ENCODE results near the gene FABP7. TPM values are rescaled to one million over a fixed set of nuclear protein-coding genes. Genes with fewer than 3 reads are reported as not detected.

Gene FABP7
- total and polyA plus RNA-seq, 2 donors (not counting 1 experiment from before 2014, with no cell fraction given): not detected

DNA sequence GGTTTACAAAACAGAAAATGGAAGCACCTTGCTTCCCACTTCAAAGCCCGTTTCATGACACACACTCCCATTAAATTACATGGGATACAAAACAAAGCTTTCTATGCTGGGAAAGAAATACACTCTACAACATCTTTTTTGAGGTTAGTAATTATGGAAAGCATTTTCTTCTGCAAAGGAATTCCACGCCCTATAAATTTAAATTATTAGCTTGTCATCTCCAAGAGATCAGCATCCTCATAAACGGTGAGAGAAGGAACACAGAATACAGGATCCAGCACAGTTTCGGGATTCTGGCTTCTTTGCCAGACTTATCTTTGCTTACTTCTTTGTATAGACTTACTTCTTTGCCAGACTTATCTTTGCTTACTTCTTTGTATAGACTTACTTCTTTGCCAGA is 8.2 kb downstream of the FABP7 start:
- H3K27me3 ChIP-seq (ENCODE audit: control insufficient read depth, insufficient read depth, low read length): no peaks in the 10 kb centered on the region
- TF ChIP-seq EZH2 (IDR thresholded peaks at IDR 0.05; ENCODE audit: low read length, missing control alignments): no peak
- TF ChIP-seq, protein P1, sequence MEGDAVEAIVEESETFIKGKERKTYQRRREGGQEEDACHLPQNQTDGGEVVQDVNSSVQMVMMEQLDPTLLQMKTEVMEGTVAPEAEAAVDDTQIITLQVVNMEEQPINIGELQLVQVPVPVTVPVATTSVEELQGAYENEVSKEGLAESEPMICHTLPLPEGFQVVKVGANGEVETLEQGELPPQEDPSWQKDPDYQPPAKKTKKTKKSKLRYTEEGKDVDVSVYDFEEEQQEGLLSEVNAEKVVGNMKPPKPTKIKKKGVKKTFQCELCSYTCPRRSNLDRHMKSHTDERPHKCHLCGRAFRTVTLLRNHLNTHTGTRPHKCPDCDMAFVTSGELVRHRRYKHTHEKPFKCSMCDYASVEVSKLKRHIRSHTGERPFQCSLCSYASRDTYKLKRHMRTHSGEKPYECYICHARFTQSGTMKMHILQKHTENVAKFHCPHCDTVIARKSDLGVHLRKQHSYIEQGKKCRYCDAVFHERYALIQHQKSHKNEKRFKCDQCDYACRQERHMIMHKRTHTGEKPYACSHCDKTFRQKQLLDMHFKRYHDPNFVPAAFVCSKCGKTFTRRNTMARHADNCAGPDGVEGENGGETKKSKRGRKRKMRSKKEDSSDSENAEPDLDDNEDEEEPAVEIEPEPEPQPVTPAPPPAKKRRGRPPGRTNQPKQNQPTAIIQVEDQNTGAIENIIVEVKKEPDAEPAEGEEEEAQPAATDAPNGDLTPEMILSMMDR (conservative IDR thresholded peaks at IDR 0.05 in 1 of 2, IDR thresholded peaks at IDR 0.05 in 1 of 2; ENCODE audit: low read depth in 1 of 2, low read length in 2 of 2): no peak
- peaks cover 6% of the 10 kb centered on the region for H3K4me1 ChIP-seq (ENCODE audit: control insufficient read depth, extremely low read depth, insufficient read depth, low read length)
- no peaks in the 10 kb centered on the region for H3K9me3 ChIP-seq (ENCODE audit: control insufficient read depth, insufficient read depth, low read depth, low read length)
- no peak overlapping the region for H3K27ac ChIP-seq (ENCODE audit: insufficient read depth, low read length)
- no peak overlapping the region for H3K4me2 ChIP-seq (ENCODE audit: extremely low read depth, insufficient read depth, low read length)
- H3K79me2 ChIP-seq (ENCODE audit: control insufficient read depth, insufficient read depth, low read length): peaks cover 5% of the 10 kb centered on the region
- H4K20me1 ChIP-seq (ENCODE audit: control insufficient read depth, extremely low read depth, insufficient read depth, low read length): no peaks in the 10 kb centered on the region
- no peaks in the 10 kb centered on the region for H3K36me3 ChIP-seq (ENCODE audit: control insufficient read depth, insufficient read depth, low read length)
- no peak overlapping the region for H3K4me3 ChIP-seq (replicated peaks in 1 of 4; ENCODE audit: control extremely low read depth in 1 of 4, insufficient read depth in 1 of 4, low read depth in 3 of 4, low read length in 4 of 4)
- H2AFZ ChIP-seq (ENCODE audit: low read length): no peak overlapping the region
- no peak overlapping the region for H3K9ac ChIP-seq (ENCODE audit: insufficient read depth, low read length)
- DNase-seq (ENCODE audit: low read depth in 2 of 2): no peak

DNA sequence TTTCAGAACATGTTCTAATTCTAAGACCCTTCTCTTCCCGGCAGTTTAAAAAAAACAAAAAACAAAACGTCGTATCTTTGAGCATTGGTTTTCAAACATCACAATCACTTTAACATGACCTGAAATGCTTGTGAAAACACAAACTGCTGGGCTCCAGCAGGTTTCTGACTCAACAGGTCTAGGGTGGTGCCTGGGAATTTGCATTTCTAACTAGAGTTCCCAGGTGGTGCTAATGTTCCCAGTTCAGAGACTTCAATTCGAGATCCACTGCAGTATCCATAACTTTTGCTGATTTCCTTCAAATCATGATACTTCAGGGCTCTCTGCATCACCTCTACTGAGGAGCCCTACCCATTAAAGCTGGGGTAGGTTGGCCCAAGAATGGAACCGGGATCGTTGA is 8.7 kb downstream of the FABP7 start:
- Histone ChIP-seq H2AFZ (ENCODE audit: low read length) (no peak overlapping the region), H3K4me1 (ENCODE audit: control insufficient read depth, extremely low read depth, insufficient read depth, low read length) (peaks cover 6% of the 10 kb centered on the region), H4K20me1 (ENCODE audit: control insufficient read depth, extremely low read depth, insufficient read depth, low read length) (no peaks in the 10 kb centered on the region), H3K4me3 (replicated peaks in 1 of 4; ENCODE audit: control extremely low read depth in 1 of 4, insufficient read depth in 1 of 4, low read depth in 3 of 4, low read length in 4 of 4) (peak overlapping the region in 2 of 4 experiments; percentile 83 to 92), H3K9me3 (ENCODE audit: control insufficient read depth, insufficient read depth, low read depth, low read length) (no peaks in the 10 kb centered on the region), H3K27ac (ENCODE audit: insufficient read depth, low read length) (no peak overlapping the region), H3K9ac (ENCODE audit: insufficient read depth, low read length) (no peak overlapping the region), H3K36me3 (ENCODE audit: control insufficient read depth, insufficient read depth, low read length) (no peaks in the 10 kb centered on the region), H3K27me3 (ENCODE audit: control insufficient read depth, insufficient read depth, low read length) (no peaks in the 10 kb centered on the region), H3K79me2 (ENCODE audit: control insufficient read depth, insufficient read depth, low read length) (peaks cover 5% of the 10 kb centered on the region), H3K4me2 (ENCODE audit: extremely low read depth, insufficient read depth, low read length) (peak overlapping the region; percentile 57)
- no peak for DNase-seq (ENCODE audit: low read depth in 2 of 2)
- TF ChIP-seq, protein P1 (conservative IDR thresholded peaks at IDR 0.05 in 1 of 2, IDR thresholded peaks at IDR 0.05 in 1 of 2; ENCODE audit: low read depth in 1 of 2, low read length in 2 of 2): no peak
- no peak for TF ChIP-seq EZH2 (IDR thresholded peaks at IDR 0.05; ENCODE audit: low read length, missing control alignments)

DNA sequence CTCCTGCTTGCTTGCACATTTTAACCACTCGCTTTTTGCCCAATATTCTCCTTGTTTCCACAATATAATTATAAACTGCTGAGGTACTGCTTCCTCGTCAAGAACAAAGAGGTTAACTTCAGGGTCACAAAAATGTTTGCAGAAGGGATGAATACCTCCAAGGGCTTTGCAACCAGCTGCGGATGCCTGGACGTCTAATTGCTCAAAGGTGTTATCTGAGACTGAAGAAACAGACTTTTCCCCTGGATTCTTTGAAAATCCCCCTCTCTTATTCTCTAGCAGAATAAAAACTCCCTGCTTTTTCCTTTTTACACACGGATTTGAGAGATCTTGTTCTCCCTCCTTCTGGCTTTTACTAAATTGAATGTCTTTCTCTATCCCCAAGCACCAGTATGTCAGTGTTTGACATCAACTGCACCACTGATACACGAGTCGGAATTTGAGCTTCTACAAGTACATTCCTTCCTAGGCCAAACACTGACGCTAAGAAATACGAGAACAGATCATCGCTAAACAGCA is 9.2 kb downstream of the FABP7 start:
- Histone ChIP-seq H4K20me1 (ENCODE audit: control insufficient read depth, extremely low read depth, insufficient read depth, low read length) (no peaks in the 10 kb centered on the region), H3K9ac (ENCODE audit: insufficient read depth, low read length) (peak overlapping the region; percentile 93), H3K36me3 (ENCODE audit: control insufficient read depth, insufficient read depth, low read length) (no peaks in the 10 kb centered on the region), H2AFZ (ENCODE audit: low read length) (peak overlapping the region; percentile 90), H3K4me2 (ENCODE audit: extremely low read depth, insufficient read depth, low read length) (peak overlapping the region; percentile 83), H3K79me2 (ENCODE audit: control insufficient read depth, insufficient read depth, low read length) (peaks cover 5% of the 10 kb centered on the region), H3K4me1 (ENCODE audit: control insufficient read depth, extremely low read depth, insufficient read depth, low read length) (peaks cover 6% of the 10 kb centered on the region), H3K4me3 (replicated peaks in 1 of 4; ENCODE audit: control extremely low read depth in 1 of 4, insufficient read depth in 1 of 4, low read depth in 3 of 4, low read length in 4 of 4) (peak overlapping the region; percentile 75 to 92 (median 86)), H3K27ac (ENCODE audit: insufficient read depth, low read length) (peak overlapping the region; percentile 90), H3K9me3 (ENCODE audit: control insufficient read depth, insufficient read depth, low read depth, low read length) (no peaks in the 10 kb centered on the region), H3K27me3 (ENCODE audit: control insufficient read depth, insufficient read depth, low read length) (no peaks in the 10 kb centered on the region)
- TF ChIP-seq, protein P1 (conservative IDR thresholded peaks at IDR 0.05 in 1 of 2, IDR thresholded peaks at IDR 0.05 in 1 of 2; ENCODE audit: low read depth in 1 of 2, low read length in 2 of 2): no peak
- no peak for TF ChIP-seq EZH2 (IDR thresholded peaks at IDR 0.05; ENCODE audit: low read length, missing control alignments)
- DNase-seq (ENCODE audit: low read depth in 2 of 2): peak; percentile 91 to 96

Measured in fibroblast of lung (primary cell).